GM12875 (cell line): ENCODE data around the gene PITPNC1.
"Not testable (repeated sequence)": the region's sequence is repeated elsewhere in the genome, so short reads cannot be mapped to it uniquely, and the experiment has no call there.

Experiments
- H3K4me3 ChIP-seq: one replicate; pipeline ENCODE4 v1.5.1; 2011; ENCODE audit warnings: low read depth, low read length, control low read depth
- CTCF ChIP-seq: IDR thresholded peaks from 2 replicates; pipeline ENCODE4 v1.5.1; 2011; ENCODE audit warnings: low read depth, mild to moderate bottlenecking, control low read depth, inconsistent platforms, low read length, moderate library complexity, borderline replicate concordance; ENCODE audit not compliant: insufficient read depth

The PITPNC1 gene

GRCh38 chr17:67628580-67629013 lies 251.5 kb downstream of the PITPNC1 start:
- H3K4me3 ChIP-seq = no peak overlapping the region
- peak; percentile 31; the same call in 1 of the 2 replicates for TF ChIP-seq CTCF

GRCh38 chr17:67629971-67630320 lies 252.9 kb downstream of the PITPNC1 start:
- peak; percentile 37; the same call in 1 of the 2 replicates for TF ChIP-seq CTCF
- no peak overlapping the region for H3K4me3 ChIP-seq

- H3K4me3 ChIP-seq = not testable (repeated sequence)
Observed at GRCh38 chr17:67630836-67631235, 253.8 kb downstream of the PITPNC1 start.

DNA sequence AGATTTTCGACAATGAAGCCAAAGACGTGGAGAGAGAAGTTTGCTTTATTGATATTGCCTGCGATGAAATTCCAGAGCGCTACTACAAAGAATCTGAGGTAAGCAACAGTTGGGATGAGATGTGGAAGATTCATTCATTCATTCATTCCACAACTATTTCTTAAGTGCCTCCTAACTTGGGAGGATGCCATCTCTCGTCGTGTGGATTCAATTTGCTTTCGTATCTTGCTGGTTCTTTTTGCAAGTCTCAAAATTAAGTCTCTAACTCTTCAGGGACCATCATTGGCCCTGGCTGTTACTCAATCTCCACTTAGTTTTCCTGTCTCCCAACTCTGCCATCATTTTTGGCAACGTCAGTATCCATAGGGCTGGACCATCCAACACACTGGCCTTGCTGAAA lies 255.1 kb downstream of the PITPNC1 start:
- TF ChIP-seq CTCF = no peak
- H3K4me3 ChIP-seq = no peak overlapping the region

- no peak overlapping the region for H3K4me3 ChIP-seq
- TF ChIP-seq CTCF = no peak
Observed at GRCh38 chr17:67633751-67634211, 256.7 kb downstream of the PITPNC1 start.

DNA sequence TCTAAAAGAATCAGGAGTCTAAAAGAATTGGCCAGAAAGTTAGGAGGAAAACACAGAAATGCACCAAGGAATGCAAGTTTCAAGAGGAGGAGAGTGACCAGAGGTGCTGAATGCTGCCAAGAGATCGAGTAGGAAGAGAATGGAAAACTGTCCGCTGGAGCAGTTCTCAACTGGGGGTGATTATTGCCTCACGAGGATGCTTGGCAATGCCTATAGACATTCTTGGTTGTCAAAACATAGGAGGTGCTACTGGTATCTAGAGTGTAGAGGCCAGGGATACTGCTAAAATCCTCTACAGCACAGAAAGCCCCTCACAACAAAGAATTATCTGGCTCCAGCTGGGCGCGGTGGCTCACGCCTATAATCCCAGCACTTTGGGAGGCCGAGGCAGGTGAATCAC lies 258.6 kb downstream of the PITPNC1 start:
- H3K4me3 ChIP-seq = no peak overlapping the region
- no peak for TF ChIP-seq CTCF

DNA sequence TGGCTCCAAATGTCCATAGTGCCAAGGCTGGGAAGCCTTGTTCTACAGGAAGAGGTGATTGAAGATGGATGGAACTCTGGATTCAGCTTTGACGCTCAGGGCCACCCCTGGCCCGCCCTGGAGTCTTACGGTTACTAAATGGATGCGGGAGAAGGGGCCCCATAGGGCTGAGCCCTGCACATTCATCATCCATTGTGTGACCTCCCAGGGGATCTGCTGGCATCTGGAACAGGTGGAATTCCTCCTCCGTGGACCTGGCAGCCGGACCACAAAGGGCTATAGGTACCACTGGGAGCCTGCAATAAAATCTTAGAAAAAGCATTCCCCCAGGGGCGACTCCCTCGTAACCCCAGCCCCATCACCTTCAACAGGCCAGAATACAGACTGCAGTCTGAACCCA lies 259.2 kb downstream of the PITPNC1 start:
- H3K4me3 ChIP-seq = no peak overlapping the region
- TF ChIP-seq CTCF = no peak
